ENCODE data around the gene NANOGP8.

Gene NANOGP8

DNA sequence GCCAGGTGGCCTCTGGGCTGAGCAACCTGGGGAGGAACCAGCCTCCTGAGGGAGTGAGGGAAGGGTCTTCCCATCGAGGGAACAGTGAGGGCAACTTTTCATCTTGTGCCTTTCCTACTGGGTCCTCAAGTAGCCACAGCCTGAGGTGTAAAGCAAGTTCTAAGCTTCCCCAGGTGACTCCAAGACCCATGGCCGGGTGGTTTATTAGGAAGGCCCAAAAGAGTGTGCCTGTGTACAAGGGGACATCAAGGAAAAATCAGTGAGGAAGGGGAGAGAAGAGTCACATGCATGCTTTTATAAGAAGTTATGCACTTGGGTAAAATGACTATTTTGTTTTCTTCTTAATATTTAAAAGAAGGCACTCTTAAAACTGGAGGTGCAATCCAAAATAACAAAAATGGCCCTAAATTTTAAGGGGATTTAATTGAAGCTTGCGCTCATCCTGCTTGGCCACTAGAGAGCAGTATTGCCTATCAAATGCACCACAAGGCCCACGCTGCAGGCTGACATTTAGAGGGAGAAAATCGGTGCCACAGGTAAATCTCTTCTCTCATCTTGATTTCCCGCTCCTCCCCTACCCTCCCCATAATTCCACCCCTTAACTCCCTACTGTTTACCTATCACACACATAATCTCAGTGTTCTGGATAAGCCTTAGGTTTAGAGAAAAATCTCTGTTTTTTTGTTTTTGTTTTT, 6.7 kb downstream of the NANOGP8 start:
- no peak overlapping the region for H3K27ac ChIP-seq (ENCODE audit: low read depth, low read length)
- H3K9me3 ChIP-seq (ENCODE audit: control insufficient read depth, insufficient read depth, low read length), result no peaks in the 10 kb centered on the region; the same call in 1 of the 2 replicates
- no peaks in the 10 kb centered on the region for H3K36me3 ChIP-seq (ENCODE audit: control insufficient read depth, insufficient read depth, low read length)
- 0 out of 2 replicates have a peak, but pooled peaks cover 4% of the 10 kb centered on the region for H3K4me1 ChIP-seq (ENCODE audit: control insufficient read depth, insufficient read depth, low read length)
- H3K4me3 ChIP-seq (ENCODE audit: low read depth, low read length), result no peak overlapping the region
- H3K27me3 ChIP-seq (ENCODE audit: control insufficient read depth, insufficient read depth, low read length), result no peaks in the 10 kb centered on the region
- no peak overlapping the region for H3K9ac ChIP-seq (ENCODE audit: low read depth, low read length)

DNA sequence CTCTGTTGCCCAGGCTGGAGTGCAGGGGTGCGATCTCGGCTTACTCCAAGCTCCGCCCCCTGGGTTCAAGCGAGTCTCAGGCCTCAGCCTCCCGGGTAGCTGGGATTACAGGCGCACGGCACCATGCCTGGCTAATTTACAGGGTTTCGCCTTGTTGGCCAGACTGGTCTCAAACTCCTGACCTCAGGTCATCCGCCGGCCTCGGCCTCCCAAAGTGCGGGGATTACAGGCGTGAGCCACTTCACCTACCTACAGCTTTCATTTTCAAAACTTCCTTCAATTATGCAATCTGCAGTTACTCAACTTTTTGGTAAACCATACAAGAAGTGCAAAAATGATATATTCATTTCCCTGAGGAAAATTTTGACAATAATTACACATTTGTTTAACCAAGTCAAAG, 14.0 kb downstream of the NANOGP8 start:
- Histone ChIP-seq H3K4me1 (ENCODE audit: control insufficient read depth, insufficient read depth, low read length) (peaks cover 12% of the 10 kb centered on the region), H3K36me3 (ENCODE audit: control insufficient read depth, insufficient read depth, low read length) (no peaks in the 10 kb centered on the region), H3K9me3 (ENCODE audit: control insufficient read depth, insufficient read depth, low read length) (no peaks in the 10 kb centered on the region), H3K27ac (ENCODE audit: low read depth, low read length) (no peak overlapping the region), H3K4me3 (ENCODE audit: low read depth, low read length) (no peak overlapping the region), H3K9ac (ENCODE audit: low read depth, low read length) (no peak overlapping the region), H3K27me3 (ENCODE audit: control insufficient read depth, insufficient read depth, low read length) (no peaks in the 10 kb centered on the region)

DNA sequence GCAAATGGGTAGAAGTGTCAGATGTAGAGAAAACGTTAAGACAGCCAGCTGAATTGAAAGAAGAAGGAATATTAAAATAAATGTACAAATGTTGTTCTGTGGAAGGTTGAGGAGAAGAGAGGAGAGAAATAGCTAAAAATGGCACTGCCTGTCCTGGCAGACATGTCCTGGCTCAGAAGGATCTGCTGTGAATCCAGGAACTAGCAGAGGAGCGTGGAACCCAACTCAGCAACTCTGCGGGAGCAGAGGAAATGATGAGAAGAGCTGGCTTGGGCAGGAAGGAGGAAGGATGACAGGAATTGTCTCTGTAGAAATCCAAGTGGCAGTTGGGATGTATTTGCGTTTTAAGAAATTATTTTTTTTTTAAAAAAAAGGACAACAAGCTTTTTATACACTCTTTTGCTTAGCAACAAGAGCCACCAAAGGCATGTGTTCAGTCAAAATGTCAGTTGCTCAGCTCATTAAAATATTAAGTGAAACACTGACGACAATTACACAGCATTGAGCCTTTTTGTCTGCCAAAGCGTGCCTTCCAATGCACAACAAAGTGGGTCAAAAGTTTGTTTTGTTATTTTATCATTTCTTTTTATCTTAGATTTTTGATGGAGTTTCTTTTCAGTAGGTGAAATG, 16.1 kb downstream of the NANOGP8 start:
- H3K4me1 ChIP-seq (ENCODE audit: control insufficient read depth, insufficient read depth, low read length), result peaks cover 27% of the 10 kb centered on the region

DNA sequence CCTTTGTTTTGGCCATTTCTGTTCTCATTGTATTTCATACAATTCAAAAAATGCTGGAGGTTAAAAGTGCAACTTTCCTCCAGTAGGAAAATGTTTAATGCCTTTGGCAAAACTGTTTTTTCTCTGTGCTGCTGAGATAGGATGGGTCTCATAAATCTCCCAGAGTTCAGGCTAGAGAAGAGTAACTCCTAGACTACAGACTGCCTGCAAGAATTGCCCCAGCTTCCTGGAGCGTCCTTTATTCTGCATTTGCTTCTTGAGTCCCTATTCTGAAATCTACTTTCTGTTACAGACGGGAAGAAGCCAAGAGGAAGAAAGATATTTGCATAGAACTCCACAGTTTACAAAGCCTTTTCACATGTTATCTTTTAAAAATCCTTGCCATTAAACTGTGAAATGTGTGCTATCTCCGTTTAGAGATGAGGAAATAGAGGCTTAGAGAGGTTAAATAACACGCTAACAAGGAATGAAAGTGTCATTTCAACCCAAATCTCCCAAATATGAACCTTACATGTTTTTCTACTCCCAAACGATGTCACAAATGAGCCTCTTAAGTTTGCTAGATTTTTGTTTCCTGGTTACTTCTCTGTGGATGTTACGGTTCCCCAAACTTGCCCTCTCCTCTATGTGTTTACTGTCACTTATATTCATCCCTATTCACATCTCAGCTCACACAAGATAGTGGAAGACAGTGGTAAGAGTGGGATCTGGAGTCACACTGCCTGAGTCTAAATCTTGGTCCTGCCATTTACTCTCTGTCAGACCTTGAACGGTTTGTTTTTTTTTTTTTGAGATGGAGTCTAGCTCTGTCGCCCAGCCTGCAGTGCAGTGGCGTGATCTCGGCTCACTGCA, 17.4 kb downstream of the NANOGP8 start:
- no peak overlapping the region for H3K9ac ChIP-seq (ENCODE audit: low read depth, low read length)
- H3K27me3 ChIP-seq (ENCODE audit: control insufficient read depth, insufficient read depth, low read length), result no peaks in the 10 kb centered on the region
- no peaks in the 10 kb centered on the region for H3K9me3 ChIP-seq (ENCODE audit: control insufficient read depth, insufficient read depth, low read length)
- H3K36me3 ChIP-seq (ENCODE audit: control insufficient read depth, insufficient read depth, low read length), result no peaks in the 10 kb centered on the region
- no peak overlapping the region for H3K4me3 ChIP-seq (ENCODE audit: low read depth, low read length)
- peaks cover 30% of the 10 kb centered on the region for H3K4me1 ChIP-seq (ENCODE audit: control insufficient read depth, insufficient read depth, low read length)
- no peak overlapping the region for H3K27ac ChIP-seq (ENCODE audit: low read depth, low read length)

More for the DNA sequence above, 16.1 kb downstream of the NANOGP8 start:
- Histone ChIP-seq H3K4me3 (ENCODE audit: low read depth, low read length) (no peak overlapping the region), H3K9ac (ENCODE audit: low read depth, low read length) (no peak overlapping the region), H3K9me3 (ENCODE audit: control insufficient read depth, insufficient read depth, low read length) (no peaks in the 10 kb centered on the region), H3K27me3 (ENCODE audit: control insufficient read depth, insufficient read depth, low read length) (no peaks in the 10 kb centered on the region), H3K36me3 (ENCODE audit: control insufficient read depth, insufficient read depth, low read length) (no peaks in the 10 kb centered on the region), H3K27ac (ENCODE audit: low read depth, low read length) (no peak overlapping the region)

DNA sequence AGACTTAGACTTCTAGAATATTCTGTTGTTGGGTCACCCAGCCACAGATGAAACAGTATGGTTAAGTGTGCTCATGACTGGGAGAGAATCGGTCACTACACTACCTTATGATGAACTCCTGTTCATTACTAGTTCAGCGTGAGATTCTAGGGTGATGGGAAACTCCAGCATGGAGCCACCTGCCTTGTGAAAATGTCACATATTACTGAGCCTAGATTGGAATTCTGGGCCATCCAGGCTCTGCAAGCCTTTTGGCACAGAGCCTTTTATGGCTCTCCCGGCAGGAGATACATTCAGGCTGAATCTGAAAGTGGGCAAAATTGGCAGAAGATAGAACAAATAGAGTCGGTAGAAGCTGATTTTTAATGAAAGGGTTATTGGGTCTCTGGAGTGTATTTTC, 19.0 kb downstream of the NANOGP8 start:
- H3K27me3 ChIP-seq (ENCODE audit: control insufficient read depth, insufficient read depth, low read length), result no peaks in the 10 kb centered on the region
- H3K9me3 ChIP-seq (ENCODE audit: control insufficient read depth, insufficient read depth, low read length), result no peaks in the 10 kb centered on the region
- no peaks in the 10 kb centered on the region for H3K36me3 ChIP-seq (ENCODE audit: control insufficient read depth, insufficient read depth, low read length)
- no peak overlapping the region for H3K4me3 ChIP-seq (ENCODE audit: low read depth, low read length)
- no peak overlapping the region for H3K27ac ChIP-seq (ENCODE audit: low read depth, low read length)
- peaks cover 47% of the 10 kb centered on the region for H3K4me1 ChIP-seq (ENCODE audit: control insufficient read depth, insufficient read depth, low read length)
- no peak overlapping the region for H3K9ac ChIP-seq (ENCODE audit: low read depth, low read length)

DNA sequence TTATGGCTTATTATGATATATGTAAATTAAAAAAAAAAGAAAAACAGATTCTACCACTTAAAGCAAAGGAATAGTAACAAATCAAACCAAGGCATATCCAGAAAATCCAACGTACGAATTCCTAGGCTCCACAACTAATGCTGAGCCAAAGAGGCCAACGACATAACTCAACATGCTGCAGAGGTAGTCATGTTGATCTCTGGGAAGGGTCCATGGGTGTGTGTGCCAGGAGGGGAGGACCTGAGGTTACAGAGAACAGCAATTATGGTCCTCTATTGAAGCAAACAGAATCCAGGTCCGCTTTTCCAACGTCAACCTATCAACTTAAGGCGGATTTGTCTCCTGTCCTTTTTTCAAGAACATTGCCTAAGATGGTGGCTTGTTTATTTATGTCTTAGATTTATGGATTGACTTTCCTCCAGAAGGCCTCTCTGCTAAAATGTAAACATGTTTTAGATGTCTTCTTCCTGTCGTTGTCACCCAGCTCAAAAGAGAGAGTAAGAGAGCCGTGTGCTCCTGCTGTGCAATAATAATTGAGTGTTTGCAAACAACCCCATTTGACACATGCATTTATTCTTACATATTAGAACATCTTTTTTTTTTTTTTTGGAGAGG, 20.4 kb downstream of the NANOGP8 start:
- no peak overlapping the region for H3K9ac ChIP-seq (ENCODE audit: low read depth, low read length)
- H3K27ac ChIP-seq (ENCODE audit: low read depth, low read length), result no peak overlapping the region
- no peaks in the 10 kb centered on the region for H3K36me3 ChIP-seq (ENCODE audit: control insufficient read depth, insufficient read depth, low read length)
- no peaks in the 10 kb centered on the region for H3K9me3 ChIP-seq (ENCODE audit: control insufficient read depth, insufficient read depth, low read length)
- peaks cover 57% of the 10 kb centered on the region for H3K4me1 ChIP-seq (ENCODE audit: control insufficient read depth, insufficient read depth, low read length)
- no peaks in the 10 kb centered on the region for H3K27me3 ChIP-seq (ENCODE audit: control insufficient read depth, insufficient read depth, low read length)
- H3K4me3 ChIP-seq (ENCODE audit: low read depth, low read length), result no peak overlapping the region

DNA sequence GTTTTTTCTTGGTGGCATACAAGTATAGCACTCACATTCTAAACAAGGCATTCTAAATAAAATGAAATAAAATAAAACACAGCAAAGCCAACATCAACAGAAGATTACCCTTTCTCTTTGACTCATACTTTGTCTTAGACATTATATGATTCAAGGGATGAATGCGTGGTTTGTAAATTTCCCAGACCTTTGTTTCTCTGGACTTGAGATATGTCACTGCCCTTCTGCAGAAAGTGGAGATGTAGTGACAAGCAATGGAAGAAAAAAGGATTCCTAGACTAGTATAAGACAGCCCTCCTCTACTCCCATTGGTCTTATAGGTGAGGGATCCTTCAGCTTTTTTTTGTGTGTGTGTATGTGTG, 22.4 kb downstream of the NANOGP8 start:
- Histone ChIP-seq H3K36me3 (ENCODE audit: control insufficient read depth, insufficient read depth, low read length) (no peaks in the 10 kb centered on the region), H3K9me3 (ENCODE audit: control insufficient read depth, insufficient read depth, low read length) (no peaks in the 10 kb centered on the region), H3K4me1 (ENCODE audit: control insufficient read depth, insufficient read depth, low read length) (peaks cover 64% of the 10 kb centered on the region), H3K27ac (ENCODE audit: low read depth, low read length) (peak overlapping the region; percentile 88), H3K4me3 (ENCODE audit: low read depth, low read length) (no peak overlapping the region), H3K27me3 (ENCODE audit: control insufficient read depth, insufficient read depth, low read length) (no peaks in the 10 kb centered on the region), H3K9ac (ENCODE audit: low read depth, low read length) (no peak overlapping the region; the same call in 1 of the 2 replicates)

DNA sequence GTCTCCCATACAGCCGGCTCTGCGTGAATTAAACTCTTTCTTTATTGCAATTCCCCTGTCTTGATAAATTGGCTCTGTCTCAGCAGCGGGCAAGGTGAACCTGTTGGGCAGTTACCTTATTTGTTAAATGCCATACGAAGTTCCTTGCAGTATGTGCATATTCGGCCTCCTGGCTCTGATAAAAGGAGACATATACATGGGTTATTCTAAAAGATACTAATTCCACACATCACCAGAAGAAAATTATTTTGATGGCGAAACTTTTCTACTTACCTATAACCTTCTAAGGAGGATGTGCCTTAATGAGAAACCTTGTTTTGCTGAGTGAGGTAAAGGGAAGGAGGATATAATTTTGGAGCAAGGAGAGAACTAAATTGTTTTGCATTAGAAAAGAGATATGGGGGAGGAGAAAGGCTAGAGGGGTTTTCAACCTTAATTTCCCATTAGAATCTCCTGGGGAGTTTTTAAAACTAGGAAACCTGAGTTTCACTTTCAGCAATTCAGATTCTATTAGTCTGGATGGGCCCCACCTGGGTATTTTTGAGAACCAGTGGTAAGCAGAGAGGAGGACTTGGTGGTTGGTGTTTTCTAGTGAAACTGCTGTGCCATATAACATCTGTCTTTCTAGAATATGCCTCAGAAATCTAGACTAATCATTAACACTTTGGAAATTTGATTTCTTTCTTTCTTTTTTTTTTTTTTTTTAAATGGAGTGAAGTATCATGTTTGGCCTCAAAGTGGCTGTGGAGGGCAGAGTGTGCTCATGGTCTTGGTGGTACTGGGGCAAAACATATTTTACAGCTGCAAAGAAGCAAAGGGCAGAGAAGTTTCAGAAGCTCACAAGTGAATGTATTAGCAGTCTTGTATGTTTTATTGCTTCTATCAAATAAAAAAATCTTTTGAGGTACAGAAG, 23.0 kb downstream of the NANOGP8 start:
- no peaks in the 10 kb centered on the region for H3K27me3 ChIP-seq (ENCODE audit: control insufficient read depth, insufficient read depth, low read length)
- H3K27ac ChIP-seq (ENCODE audit: low read depth, low read length), result peak overlapping the region; percentile 88
- no peaks in the 10 kb centered on the region for H3K36me3 ChIP-seq (ENCODE audit: control insufficient read depth, insufficient read depth, low read length)
- H3K4me1 ChIP-seq (ENCODE audit: control insufficient read depth, insufficient read depth, low read length), result peaks cover 58% of the 10 kb centered on the region
- no peaks in the 10 kb centered on the region for H3K9me3 ChIP-seq (ENCODE audit: control insufficient read depth, insufficient read depth, low read length)
- peak overlapping the region; percentile 54; the same call in 1 of the 2 replicates for H3K9ac ChIP-seq (ENCODE audit: low read depth, low read length)
- H3K4me3 ChIP-seq (ENCODE audit: low read depth, low read length), result peak overlapping the region; percentile 52

DNA sequence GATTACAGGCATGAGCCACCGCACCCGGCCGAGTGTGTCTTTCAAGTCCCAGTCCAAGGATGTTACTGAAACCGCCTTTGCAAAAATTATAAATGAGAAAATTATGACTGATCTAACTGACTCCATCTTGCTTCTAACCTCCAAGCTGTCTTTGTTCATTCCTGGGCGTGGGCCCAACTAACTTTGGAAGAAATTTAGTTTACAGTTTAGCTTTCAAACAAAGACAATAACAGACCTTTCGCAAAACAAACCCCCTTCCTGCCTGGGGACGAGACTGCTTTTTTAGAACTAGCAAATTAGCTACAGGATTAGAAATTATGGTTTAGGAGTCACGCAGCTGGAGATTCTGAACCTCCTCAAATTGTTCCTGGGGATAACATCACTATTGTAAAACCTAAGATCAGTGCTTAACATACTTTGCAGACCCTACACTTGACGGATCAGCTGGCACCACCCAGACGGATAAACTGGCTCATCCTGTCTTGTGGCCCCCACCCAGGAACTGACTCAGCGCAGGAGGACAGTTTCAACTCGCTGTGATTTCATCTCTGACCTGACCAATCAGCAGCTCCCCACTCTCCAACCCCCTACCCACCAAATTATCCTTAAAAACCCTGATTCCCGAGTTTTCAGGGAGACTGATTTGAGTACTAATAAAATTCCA, 23.8 kb downstream of the NANOGP8 start:
- Histone ChIP-seq H3K4me1 (ENCODE audit: control insufficient read depth, insufficient read depth, low read length) (peaks cover 58% of the 10 kb centered on the region), H3K27ac (ENCODE audit: low read depth, low read length) (peak overlapping the region; percentile 88), H3K9ac (ENCODE audit: low read depth, low read length) (peak overlapping the region; percentile 54; the same call in 1 of the 2 replicates), H3K9me3 (ENCODE audit: control insufficient read depth, insufficient read depth, low read length) (no peaks in the 10 kb centered on the region), H3K27me3 (ENCODE audit: control insufficient read depth, insufficient read depth, low read length) (no peaks in the 10 kb centered on the region), H3K36me3 (ENCODE audit: control insufficient read depth, insufficient read depth, low read length) (0 out of 2 replicates have a peak, but pooled peaks cover 4% of the 10 kb centered on the region), H3K4me3 (ENCODE audit: low read depth, low read length) (peak overlapping the region; percentile 52)

Measured in HUES48 (cell line).